Measurements from ENCODE around the gene C1orf74.

DNA sequence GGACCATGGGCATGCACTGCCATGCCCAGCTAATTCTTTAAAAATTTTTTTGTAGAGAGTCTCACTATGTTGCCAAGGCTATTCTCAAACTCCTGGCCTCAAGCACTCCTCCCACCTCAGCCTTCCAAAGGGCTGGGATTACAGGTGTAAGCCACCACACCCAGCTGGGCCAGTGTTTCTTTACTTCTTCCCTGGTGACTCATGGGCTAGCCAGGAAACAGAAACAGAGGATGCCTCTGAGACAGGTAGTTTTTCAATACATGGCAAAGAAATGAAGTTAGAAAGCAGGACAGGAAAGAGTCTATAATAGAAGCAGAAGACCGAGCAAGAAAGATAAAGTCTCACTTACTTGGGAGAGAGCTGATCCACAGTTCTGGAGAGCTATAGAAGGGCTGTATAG lies 7.6 kb upstream of the C1orf74 start:
- no peak for TF ChIP-seq CTCF (IDR thresholded peaks at IDR 0.05 in 2 of 3, conservative IDR thresholded peaks at IDR 0.05 in 1 of 3; ENCODE audit: borderline replicate concordance in 1 of 3, insufficient read depth in 1 of 3, low read depth in 2 of 3, low read length in 2 of 3)
- TF ChIP-seq SIN3A (IDR thresholded peaks at IDR 0.05; ENCODE audit: low read depth): no peak
- no peak for TF ChIP-seq SP1 (IDR thresholded peaks at IDR 0.05; ENCODE audit: low read depth)
- TF ChIP-seq POLR2A (IDR thresholded peaks at IDR 0.05; ENCODE audit: borderline replicate concordance, extremely low read depth, insufficient read depth, insufficient read length): no peak
- TF ChIP-seq EZH2 (IDR thresholded peaks at IDR 0.05): no peak
- TF ChIP-seq, protein P1, sequence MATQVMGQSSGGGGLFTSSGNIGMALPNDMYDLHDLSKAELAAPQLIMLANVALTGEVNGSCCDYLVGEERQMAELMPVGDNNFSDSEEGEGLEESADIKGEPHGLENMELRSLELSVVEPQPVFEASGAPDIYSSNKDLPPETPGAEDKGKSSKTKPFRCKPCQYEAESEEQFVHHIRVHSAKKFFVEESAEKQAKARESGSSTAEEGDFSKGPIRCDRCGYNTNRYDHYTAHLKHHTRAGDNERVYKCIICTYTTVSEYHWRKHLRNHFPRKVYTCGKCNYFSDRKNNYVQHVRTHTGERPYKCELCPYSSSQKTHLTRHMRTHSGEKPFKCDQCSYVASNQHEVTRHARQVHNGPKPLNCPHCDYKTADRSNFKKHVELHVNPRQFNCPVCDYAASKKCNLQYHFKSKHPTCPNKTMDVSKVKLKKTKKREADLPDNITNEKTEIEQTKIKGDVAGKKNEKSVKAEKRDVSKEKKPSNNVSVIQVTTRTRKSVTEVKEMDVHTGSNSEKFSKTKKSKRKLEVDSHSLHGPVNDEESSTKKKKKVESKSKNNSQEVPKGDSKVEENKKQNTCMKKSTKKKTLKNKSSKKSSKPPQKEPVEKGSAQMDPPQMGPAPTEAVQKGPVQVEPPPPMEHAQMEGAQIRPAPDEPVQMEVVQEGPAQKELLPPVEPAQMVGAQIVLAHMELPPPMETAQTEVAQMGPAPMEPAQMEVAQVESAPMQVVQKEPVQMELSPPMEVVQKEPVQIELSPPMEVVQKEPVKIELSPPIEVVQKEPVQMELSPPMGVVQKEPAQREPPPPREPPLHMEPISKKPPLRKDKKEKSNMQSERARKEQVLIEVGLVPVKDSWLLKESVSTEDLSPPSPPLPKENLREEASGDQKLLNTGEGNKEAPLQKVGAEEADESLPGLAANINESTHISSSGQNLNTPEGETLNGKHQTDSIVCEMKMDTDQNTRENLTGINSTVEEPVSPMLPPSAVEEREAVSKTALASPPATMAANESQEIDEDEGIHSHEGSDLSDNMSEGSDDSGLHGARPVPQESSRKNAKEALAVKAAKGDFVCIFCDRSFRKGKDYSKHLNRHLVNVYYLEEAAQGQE (IDR thresholded peaks at IDR 0.05; ENCODE audit: low read depth): no peak
- TF ChIP-seq, protein P2, sequence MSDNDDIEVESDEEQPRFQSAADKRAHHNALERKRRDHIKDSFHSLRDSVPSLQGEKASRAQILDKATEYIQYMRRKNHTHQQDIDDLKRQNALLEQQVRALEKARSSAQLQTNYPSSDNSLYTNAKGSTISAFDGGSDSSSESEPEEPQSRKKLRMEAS (IDR thresholded peaks at IDR 0.05): no peak
- TF ChIP-seq RAD21 (IDR thresholded peaks at IDR 0.05; ENCODE audit: low read depth): no peak
- no peak for TF ChIP-seq JUND (IDR thresholded peaks at IDR 0.05)
- TF ChIP-seq EZH2phosphoT487 (IDR thresholded peaks at IDR 0.05; ENCODE audit: borderline replicate concordance): no peak
- no peak for TF ChIP-seq CEBPB (IDR thresholded peaks at IDR 0.05; ENCODE audit: low read depth)
- TF ChIP-seq, protein P3, sequence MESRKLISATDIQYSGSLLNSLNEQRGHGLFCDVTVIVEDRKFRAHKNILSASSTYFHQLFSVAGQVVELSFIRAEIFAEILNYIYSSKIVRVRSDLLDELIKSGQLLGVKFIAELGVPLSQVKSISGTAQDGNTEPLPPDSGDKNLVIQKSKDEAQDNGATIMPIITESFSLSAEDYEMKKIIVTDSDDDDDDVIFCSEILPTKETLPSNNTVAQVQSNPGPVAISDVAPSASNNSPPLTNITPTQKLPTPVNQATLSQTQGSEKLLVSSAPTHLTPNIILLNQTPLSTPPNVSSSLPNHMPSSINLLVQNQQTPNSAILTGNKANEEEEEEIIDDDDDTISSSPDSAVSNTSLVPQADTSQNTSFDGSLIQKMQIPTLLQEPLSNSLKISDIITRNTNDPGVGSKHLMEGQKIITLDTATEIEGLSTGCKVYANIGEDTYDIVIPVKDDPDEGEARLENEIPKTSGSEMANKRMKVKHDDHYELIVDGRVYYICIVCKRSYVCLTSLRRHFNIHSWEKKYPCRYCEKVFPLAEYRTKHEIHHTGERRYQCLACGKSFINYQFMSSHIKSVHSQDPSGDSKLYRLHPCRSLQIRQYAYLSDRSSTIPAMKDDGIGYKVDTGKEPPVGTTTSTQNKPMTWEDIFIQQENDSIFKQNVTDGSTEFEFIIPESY (IDR thresholded peaks at IDR 0.05; ENCODE audit: extremely low read depth, insufficient replicate concordance, low read length): no peak
- no peak for TF ChIP-seq YY1 (IDR thresholded peaks at IDR 0.05; ENCODE audit: extremely low read depth, insufficient replicate concordance, low read depth, low read length)
- TF ChIP-seq POLR2AphosphoS5 (IDR thresholded peaks at IDR 0.05; ENCODE audit: low read depth, low read length): no peak
